Neural progenitor cell (in vitro differentiated cells): ENCODE measurements around the gene NFATC2. TPM values are rescaled to one million over a fixed set of nuclear protein-coding genes. Genes with fewer than 3 reads are reported as not detected.

ENCODE experiments used
- DNase-seq: peaks from one replicate; pipeline ENCODE4 v3.0.0-alpha.2; 2016; ENCODE audit warnings: low spot score
- H2AFZ ChIP-seq: fragments of 200-600 bp; sonication (generic); replicated peaks from 2 replicates; pipeline ENCODE4 v1.6.1; 2016; ENCODE audit warnings: antibody characterized with exemption
- H3F3A ChIP-seq: fragments of 200-600 bp; sonication (generic); 2 replicates; pipeline ENCODE4 v1.6.1; 2016; ENCODE audit warnings: antibody characterized with exemption, low read depth
- H3K27ac ChIP-seq: fragments of 200-600 bp; sonication (generic); 2 replicates; pipeline ENCODE4 v1.5.1; 2016; ENCODE audit warnings: mild to moderate bottlenecking
- H3K27me3 ChIP-seq: fragments of 200-600 bp; sonication (generic); 2 replicates; pipeline ENCODE4 v1.6.1; 2016; ENCODE audit warnings: mild to moderate bottlenecking, moderate library complexity
- H3K36me3 ChIP-seq: fragments of 200-600 bp; sonication (generic); 2 replicates; pipeline ENCODE4 v1.5.1; 2016
- H3K4me1 ChIP-seq: fragments of 200-600 bp; sonication (generic); 2 replicates; pipeline ENCODE4 v1.6.1; 2016; ENCODE audit warnings: mixed run types
- H3K4me2 ChIP-seq: fragments of 200-600 bp; sonication (generic); 2 replicates; pipeline ENCODE4 v1.6.1; 2016
- H3K4me3 ChIP-seq: fragments of 200-600 bp; sonication (generic); 2 replicates; pipeline ENCODE4 v1.5.1; 2016
- H3K79me2 ChIP-seq: fragments of 200-600 bp; sonication (generic); 2 replicates; pipeline ENCODE4 v1.6.1; 2016; ENCODE audit warnings: low read depth
- H3K9ac ChIP-seq: fragments of 200-600 bp; sonication (generic); 2 replicates; pipeline ENCODE4 v1.6.1; 2016
- H3K9me3 ChIP-seq: fragments of 200-600 bp; sonication (generic); 2 replicates; pipeline ENCODE4 v1.5.1; 2016; ENCODE audit warnings: low read depth
- H4K20me1 ChIP-seq: fragments of 200-600 bp; sonication (generic); 2 replicates; pipeline ENCODE4 v1.6.1; 2016; ENCODE audit warnings: low read depth
- H3K27ac Mint-ChIP-seq: 3 replicates; pipeline ENCODE4 v1.8.0; 2021; ENCODE audit warnings: mixed read lengths
- H3K27me3 Mint-ChIP-seq: 2 replicates; pipeline ENCODE4 v1.8.0; 2022; ENCODE audit warnings: low read depth, mild to moderate bottlenecking, inconsistent platforms, moderate library complexity, mixed read lengths; ENCODE audit not compliant: insufficient read depth
- H3K36me3 Mint-ChIP-seq: 3 replicates; pipeline ENCODE4 v1.8.0; 2021; ENCODE audit warnings: mixed read lengths
- H3K4me1 Mint-ChIP-seq: 3 replicates; pipeline ENCODE4 v1.8.0; 2021; ENCODE audit warnings: mixed read lengths
- H3K4me3 Mint-ChIP-seq: 3 replicates; pipeline ENCODE4 v1.8.0; 2021; ENCODE audit warnings: mild to moderate bottlenecking, moderate library complexity, mixed read lengths
- H3K9me3 Mint-ChIP-seq: 3 replicates; pipeline ENCODE4 v1.8.0; 2020; ENCODE audit warnings: mixed read lengths
- CTCF ChIP-seq: fragments of 200-600 bp; sonication (generic); IDR thresholded peaks from 2 replicates; pipeline ENCODE4 v1.5.1; 2017; ENCODE audit warnings: antibody characterized with exemption, mild to moderate bottlenecking
- EZH2 ChIP-seq: fragments of 200-600 bp; sonication (generic); IDR thresholded peaks from 2 replicates; pipeline ENCODE4 v1.6.1; 2017; ENCODE audit warnings: antibody characterized with exemption, mild to moderate bottlenecking, moderate library complexity
- EZH2phosphoT487 ChIP-seq: fragments of 200-600 bp; sonication (generic); IDR thresholded peaks from 2 replicates; pipeline ENCODE4 v1.6.1; 2017; ENCODE audit warnings: antibody characterized with exemption
- total RNA-seq: library from RNA; depleted of rRNA; stranded (reverse); fragments of >200 nt; gene quantifications from 2 replicates; pipeline ENCODE4 v1.2.3, GENCODE V29; 2015; ENCODE audit warnings: low replicate concordance

The NFATC2 gene
- total RNA-seq, 1 donor from 2014 or later: 0.19 TPM

- Mint-ChIP-seq H3K4me1 (peaks cover 22% of the 10 kb centered on the region), H3K27me3 (peaks cover 12% of the 10 kb centered on the region), H3K27ac (peak overlapping the region; percentile 33), H3K4me3 (no peak overlapping the region), H3K36me3 (no peaks in the 10 kb centered on the region), H3K9me3 (peaks cover 13% of the 10 kb centered on the region)
- Histone ChIP-seq H3K27me3 (no peaks in the 10 kb centered on the region), H4K20me1 (no peaks in the 10 kb centered on the region), H3K27ac (no peak overlapping the region), H3K4me1 (no peaks in the 10 kb centered on the region), H3K79me2 (no peaks in the 10 kb centered on the region), H3K36me3 (no peaks in the 10 kb centered on the region), H3K9ac (no peak overlapping the region), H3K4me3 (no peak overlapping the region), H3K9me3 (no peaks in the 10 kb centered on the region), H3K4me2 (no peak overlapping the region), H3F3A (no peaks in the 10 kb centered on the region), H2AFZ (no peak overlapping the region)
- TF ChIP-seq CTCF (no peak), EZH2phosphoT487 (no peak), EZH2 (no peak)
- DNase-seq: peak; percentile 53
These were observed 85.7 kb downstream of the NFATC2 start for GRCh38 chr20:51456511-51457509.

- peaks cover 13% of the 10 kb centered on the region for H3K9me3 Mint-ChIP-seq
- Histone ChIP-seq H3K36me3 (no peaks in the 10 kb centered on the region), H3K4me1 (peaks cover 1% of the 10 kb centered on the region), H3K4me3 (no peak overlapping the region), H3K9ac (no peak overlapping the region), H3K27me3 (no peaks in the 10 kb centered on the region), H3K9me3 (no peaks in the 10 kb centered on the region), H3K27ac (no peak overlapping the region), H3K79me2 (no peaks in the 10 kb centered on the region), H3K4me2 (no peak overlapping the region), H2AFZ (no peak overlapping the region), H3F3A (no peaks in the 10 kb centered on the region), H4K20me1 (no peaks in the 10 kb centered on the region)
- no peaks in the 10 kb centered on the region for H3K36me3 Mint-ChIP-seq
- peaks cover 18% of the 10 kb centered on the region for H3K4me1 Mint-ChIP-seq
- TF ChIP-seq EZH2phosphoT487 (no peak), CTCF (no peak), EZH2 (no peak)
- no peak overlapping the region for H3K4me3 Mint-ChIP-seq
- no peak overlapping the region for H3K27ac Mint-ChIP-seq
- peaks cover 8% of the 10 kb centered on the region for H3K27me3 Mint-ChIP-seq
- no peak for DNase-seq
These were observed 88.2 kb downstream of the NFATC2 start for GRCh38 chr20:51454250-51454865.

GRCh38 chr20:51452734-51453365 lies 89.7 kb downstream of the NFATC2 start:
- Histone ChIP-seq H3K4me2 (no peak overlapping the region), H4K20me1 (no peaks in the 10 kb centered on the region), H3K27me3 (no peaks in the 10 kb centered on the region), H3K36me3 (no peaks in the 10 kb centered on the region), H3K79me2 (no peaks in the 10 kb centered on the region), H3K9ac (no peak overlapping the region), H3K27ac (no peak overlapping the region), H3K4me1 (peaks cover 7% of the 10 kb centered on the region), H3K4me3 (no peak overlapping the region), H3F3A (peaks cover 6% of the 10 kb centered on the region), H3K9me3 (no peaks in the 10 kb centered on the region), H2AFZ (no peak overlapping the region)
- Mint-ChIP-seq H3K4me3 (no peak overlapping the region), H3K4me1 (peaks cover 32% of the 10 kb centered on the region), H3K9me3 (peaks cover 13% of the 10 kb centered on the region), H3K36me3 (no peaks in the 10 kb centered on the region), H3K27ac (peak overlapping the region; percentile 29), H3K27me3 (peaks cover 11% of the 10 kb centered on the region)
- TF ChIP-seq CTCF (no peak), EZH2phosphoT487 (no peak)
- DNase-seq: no peak
